ENCODE measurements around the gene BSND.
"Not testable (repeated sequence)": the region's sequence is repeated elsewhere in the genome, so short reads cannot be mapped to it uniquely, and the experiment has no call there.

The BSND gene

GRCh38 chr1:54998677-54999076, at the start of gene BSND:
Gene BSND (plus strand): TSS chr1:54998933. CDS start chr1:54999187, 254 bp downstream.
- no peak for DNase-seq

DNA sequence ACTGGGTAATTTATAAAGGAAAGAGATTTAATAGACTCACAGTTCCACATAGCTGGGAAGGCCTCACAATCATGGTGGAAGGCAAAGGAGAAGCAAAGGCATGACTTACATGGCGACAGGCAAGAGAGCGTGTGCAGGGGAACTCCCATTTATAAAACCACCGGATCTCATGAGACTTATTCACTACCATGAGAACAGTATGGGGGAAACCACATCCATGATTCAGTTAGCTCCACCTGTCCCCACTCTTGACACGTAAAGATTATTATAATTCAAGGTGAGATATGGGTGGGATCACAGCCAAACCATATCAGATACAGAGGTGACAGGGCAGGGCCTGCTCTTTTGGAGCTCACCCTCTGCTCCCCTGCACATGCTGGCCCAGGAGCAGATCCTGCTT, 49.7 kb upstream of the BSND start:
- no peak for DNase-seq

- DNase-seq, result no peak
These were observed 48.7 kb upstream of the BSND start for GRCh38 chr1:54950006-54950368.

DNA sequence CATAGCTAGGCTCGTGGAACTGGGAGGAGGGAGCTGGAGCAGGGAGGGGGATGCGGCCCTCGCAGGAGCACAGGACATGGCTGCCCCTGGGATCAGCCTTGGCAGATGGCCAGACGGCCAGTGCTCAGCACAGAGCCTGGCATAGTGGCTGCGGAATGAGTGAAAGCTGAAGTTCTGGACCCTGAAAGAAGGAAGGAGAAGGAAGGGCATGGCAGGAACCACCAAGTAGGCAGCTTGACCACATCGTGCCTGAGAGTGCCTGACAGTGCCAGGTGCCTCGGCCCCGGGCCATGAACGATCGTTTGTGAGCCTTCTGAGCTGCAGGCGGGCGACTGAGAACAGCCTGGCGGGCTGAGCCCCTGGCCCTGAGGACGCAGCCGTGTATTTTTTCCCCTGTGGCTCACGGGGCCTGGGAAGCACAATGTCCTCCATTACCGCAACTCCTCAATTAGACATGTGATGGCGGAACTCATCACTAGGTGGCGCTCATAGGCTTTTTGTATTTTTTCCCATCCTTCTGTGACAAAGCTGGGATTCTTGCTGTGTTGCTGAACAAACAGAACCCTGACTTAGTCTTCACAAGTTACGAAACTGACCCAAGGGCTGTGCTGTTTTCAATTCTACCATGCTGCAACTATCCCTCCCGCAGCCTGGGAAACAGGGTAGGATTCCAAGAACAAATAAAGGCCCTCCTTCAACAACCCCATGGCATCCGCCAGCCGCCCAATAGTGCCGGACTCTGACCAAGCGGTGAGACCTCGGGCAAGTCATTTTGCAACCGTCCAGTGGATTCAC, 48.2 kb upstream of the BSND start:
- DNase-seq, result peak; percentile 81

- DNase-seq, result no peak
These were observed 46.9 kb upstream of the BSND start for GRCh38 chr1:54951810-54952226.

DNA sequence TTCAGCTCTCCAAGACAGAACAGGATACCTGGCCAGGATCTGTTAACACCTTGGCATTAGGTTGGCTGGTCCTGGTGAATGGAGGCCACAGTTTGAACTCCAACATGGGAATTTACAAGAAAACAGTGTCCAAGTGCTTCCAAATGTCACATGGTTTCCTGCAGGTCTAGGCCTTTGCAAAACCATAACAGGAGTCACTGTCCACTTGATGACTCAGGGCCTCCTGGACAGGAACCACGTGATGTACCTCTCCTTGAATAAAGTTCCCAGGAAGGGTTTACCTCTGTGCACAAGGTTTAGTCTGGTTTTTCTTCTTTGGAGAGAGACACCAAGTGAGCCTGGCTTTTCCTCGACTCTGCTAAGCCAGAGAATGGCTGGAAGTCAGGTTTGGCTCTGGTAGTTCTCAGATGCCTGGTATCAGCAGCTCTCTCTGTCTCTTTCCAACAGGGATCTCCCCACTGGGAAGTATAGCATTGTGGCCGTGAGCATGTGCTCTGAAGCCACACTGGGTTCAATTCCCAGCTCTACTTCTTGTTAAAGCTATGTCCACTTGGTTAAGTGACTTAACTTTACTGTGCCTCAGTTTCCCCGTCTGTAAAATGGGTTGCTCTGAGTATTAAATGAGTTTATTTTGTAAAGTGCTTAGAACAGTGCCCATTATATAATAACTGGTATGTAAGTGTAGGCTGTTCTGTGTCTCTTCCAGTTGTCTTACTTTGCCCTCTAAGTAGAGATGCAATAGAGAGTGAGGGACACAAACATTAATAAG, 45.6 kb upstream of the BSND start:
- DNase-seq, result no peak

- DNase-seq, result no peak
These were observed 44.9 kb upstream of the BSND start for GRCh38 chr1:54953846-54954245.

- no peak for DNase-seq
These were observed 43.4 kb upstream of the BSND start for GRCh38 chr1:54955359-54955758.

GRCh38 chr1:54956726-54957125, 42.0 kb upstream of the BSND start:
- no peak for DNase-seq

DNA sequence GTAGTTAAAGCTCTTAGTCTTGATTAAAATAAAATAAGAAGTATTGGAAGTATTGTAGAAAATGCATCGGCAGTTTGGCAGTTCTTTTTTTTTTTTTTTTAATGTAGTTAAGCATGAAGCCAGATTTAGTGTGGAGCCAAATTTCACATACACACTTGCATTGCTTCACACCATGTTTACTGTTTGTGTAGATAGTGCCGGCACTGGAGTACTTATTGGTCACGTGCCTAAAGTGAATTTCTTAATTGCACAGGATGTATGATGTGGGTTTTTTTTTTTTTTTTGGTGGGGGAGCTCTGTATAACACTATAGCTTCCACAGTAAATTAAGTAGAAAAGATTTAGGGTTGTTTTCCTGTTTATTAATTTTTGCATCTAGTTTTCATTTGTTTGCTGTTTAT, 39.5 kb upstream of the BSND start:
- no peak for DNase-seq

- no peak for DNase-seq
These were observed 35.9 kb upstream of the BSND start for GRCh38 chr1:54962612-54963395.

DNA sequence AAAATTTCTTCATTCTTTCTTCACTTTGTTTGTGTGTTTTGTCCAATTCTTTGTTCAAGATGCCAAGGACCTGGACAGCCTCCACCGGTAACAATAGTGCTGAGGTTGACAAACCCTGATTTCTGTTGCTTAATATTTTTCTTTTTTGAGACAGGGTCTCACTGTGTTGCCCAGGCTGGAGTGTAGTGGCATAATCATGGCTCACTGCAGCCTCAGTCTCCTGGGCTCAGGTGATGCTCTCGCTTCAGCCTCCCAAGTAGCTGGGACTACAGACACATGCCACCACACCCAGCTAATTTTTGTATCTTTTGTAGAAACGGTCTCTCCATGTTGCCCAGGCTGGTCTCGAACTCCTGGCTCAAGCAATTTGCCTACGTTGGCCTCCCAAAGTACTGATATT, 34.9 kb upstream of the BSND start:
- not testable (repeated sequence) for DNase-seq

DNA sequence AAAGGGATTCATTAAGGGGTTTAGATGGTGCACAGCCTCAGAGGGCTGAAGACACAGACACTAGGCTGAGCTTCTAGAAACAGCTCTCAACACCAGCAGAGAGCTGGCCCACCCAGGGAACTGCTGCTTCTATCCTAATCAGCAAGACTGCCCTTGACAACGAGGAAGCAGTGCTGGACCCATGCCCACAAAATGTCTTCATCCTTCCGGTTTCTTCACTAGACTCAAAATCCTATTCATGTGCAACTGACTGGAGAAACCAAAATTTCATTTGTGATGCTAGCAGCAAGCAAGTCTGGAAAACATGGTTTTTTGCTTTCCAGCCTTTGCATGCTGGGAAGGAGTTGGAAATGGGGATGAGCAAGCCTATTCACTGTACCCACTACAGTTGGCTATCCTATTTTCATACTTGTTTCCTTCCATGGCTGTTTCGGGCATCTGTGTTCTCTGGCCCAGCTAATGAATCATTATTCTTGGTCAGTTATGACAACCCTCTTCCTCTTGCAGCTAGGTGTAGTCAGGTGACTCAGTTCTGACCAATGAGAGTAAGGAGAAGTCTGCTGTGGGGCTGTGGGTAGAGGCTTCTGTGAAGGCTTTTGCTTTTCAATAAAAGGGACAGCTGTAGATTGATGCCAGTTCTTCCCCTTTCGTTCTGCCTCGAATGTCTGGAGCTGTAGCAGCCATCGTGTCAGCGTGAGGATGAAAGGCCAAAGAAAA, 33.0 kb upstream of the BSND start:
- peak; percentile 54 for DNase-seq

DNA sequence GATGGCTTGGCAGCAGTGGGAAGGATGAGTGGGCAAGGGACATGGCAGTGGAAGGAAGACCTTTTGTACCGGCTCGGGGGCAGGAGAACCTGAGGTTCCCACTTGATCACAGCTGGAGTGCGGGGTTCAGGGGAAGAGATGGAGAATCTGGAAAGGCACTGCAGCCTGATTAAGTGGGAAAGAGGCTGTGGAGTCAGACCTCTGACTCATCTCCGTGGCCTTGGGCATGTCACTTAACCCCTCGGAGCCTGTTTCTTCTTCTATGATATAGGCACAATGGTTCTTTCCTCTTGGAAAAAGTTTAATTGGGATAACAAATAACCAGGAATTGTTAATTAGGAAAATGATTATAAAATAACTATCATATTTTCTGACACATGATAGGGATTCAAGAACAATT, 31.4 kb upstream of the BSND start:
- DNase-seq, result no peak

GRCh38 chr1:54968551-54968950, 30.2 kb upstream of the BSND start:
- DNase-seq, result no peak

GRCh38 chr1:54969879-54970278, 28.9 kb upstream of the BSND start:
- DNase-seq, result no peak

GRCh38 chr1:54970901-54971300, 27.8 kb upstream of the BSND start:
- no peak for DNase-seq

- DNase-seq, result peak; percentile 7
These were observed 27.4 kb upstream of the BSND start for GRCh38 chr1:54971317-54971791.

DNA sequence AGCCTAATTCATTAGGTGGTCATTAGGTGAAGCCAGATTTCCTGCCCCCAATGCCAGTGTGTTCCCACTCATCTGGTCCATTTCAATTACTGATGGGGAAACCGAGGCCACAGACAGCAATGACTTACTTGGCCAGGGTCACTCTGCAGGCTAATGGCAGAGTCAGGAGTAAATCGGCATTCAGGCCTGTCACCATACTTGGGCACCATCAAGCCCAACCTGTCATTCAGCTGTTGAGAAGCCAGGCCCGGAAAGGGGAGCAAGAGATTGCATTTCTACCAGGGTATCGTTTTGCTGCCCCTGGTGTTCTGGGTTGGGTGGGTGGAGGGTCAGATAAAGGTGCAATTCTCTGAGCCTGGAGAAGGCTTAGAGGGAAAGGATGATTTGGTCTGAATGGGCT, 26.3 kb upstream of the BSND start:
- no peak for DNase-seq

- no peak for DNase-seq
These were observed 25.4 kb upstream of the BSND start for GRCh38 chr1:54973205-54973921.

DNA sequence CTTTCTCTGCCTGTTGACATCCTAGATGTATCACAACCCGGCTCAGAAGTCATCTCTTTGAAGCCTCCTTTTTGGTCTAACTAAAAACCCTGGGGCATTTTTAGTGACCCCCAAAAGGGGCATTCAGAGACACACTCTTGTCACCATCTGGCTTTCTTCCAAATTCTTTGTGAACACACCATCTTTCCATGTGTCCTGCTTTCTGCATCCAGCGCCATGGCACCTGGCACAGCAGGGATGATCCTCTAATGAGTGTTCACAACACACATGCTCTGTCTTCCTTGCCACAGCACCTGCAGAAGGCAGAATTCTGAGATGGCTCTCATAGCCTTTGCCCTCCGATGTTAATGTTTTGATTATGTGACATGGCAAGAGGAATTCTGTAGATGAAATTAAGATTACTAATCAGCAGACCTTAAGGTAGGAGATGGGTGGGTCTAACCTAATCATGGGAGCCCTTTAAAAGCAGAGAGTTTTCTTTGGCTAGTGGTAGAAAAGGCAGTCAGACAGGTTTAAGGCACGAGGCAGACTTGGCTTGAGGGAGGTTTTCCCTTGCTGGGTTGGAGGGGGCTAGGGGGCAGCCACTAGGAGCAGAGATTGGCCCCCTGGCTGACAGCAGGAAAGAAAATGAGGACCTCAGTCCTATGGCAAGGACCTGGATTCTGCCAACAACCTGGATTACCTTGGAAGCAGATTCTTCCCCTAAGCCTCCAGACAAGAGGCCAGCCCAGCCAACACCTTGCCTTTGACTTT, 23.2 kb upstream of the BSND start:
- no peak for DNase-seq
